GM23338 (cell line): ENCODE results near the gene GRIA3. TPM values are rescaled to one million over a fixed set of nuclear protein-coding genes. Genes with fewer than 3 reads are reported as not detected.

ENCODE experiments used
- ATAC-seq: fragments of 200-7000 bp; cut with Tn5 transposase; 3 replicates; pipeline ENCODE4 v1.9.1; 2020
- DNase-seq: peaks from one replicate; pipeline ENCODE4 v3.0.0-alpha.2; 2015; ENCODE audit warnings: low spot score
- H2AFZ ChIP-seq: fragments of 200-600 bp; sonication (generic); 2 replicates; pipeline ENCODE4 v1.8.0; 2016; ENCODE audit warnings: antibody characterized with exemption, mild to moderate bottlenecking, moderate library complexity
- H3F3A ChIP-seq: fragments of 200-600 bp; sonication (generic); replicated peaks from 2 replicates; pipeline ENCODE4 v1.8.0; 2017; ENCODE audit warnings: antibody characterized with exemption, mixed run types, low read depth
- H3K27ac ChIP-seq: fragments of 200-600 bp; sonication (generic); 2 replicates; pipeline ENCODE4 v1.6.1; 2016; ENCODE audit warnings: low read depth
- H3K27me3 ChIP-seq: fragments of 200-600 bp; sonication (generic); 2 replicates; pipeline ENCODE4 v1.8.0; 2016; ENCODE audit warnings: mild to moderate bottlenecking, mixed run types, moderate library complexity; ENCODE audit not compliant: insufficient read depth
- H3K36me3 ChIP-seq: fragments of 200-600 bp; sonication (generic); 2 replicates; pipeline ENCODE4 v1.8.0; 2016; ENCODE audit warnings: mild to moderate bottlenecking; ENCODE audit not compliant: insufficient read depth
- H3K4me1 ChIP-seq: fragments of 200-600 bp; sonication (generic); 2 replicates; pipeline ENCODE4 v1.8.0; 2016; ENCODE audit warnings: mild to moderate bottlenecking, moderate library complexity; ENCODE audit not compliant: insufficient read depth
- H3K4me2 ChIP-seq: fragments of 200-600 bp; sonication (generic); 2 replicates; pipeline ENCODE4 v1.7.1; 2017; ENCODE audit warnings: mixed run types
- H3K4me3 ChIP-seq: fragments of 200-600 bp; sonication (generic); 2 replicates; pipeline ENCODE4 v1.6.1; 2016; ENCODE audit warnings: mixed run types
- H3K79me2 ChIP-seq: fragments of 200-600 bp; sonication (generic); replicated peaks from 2 replicates; pipeline ENCODE4 v1.8.0; 2017; ENCODE audit warnings: mild to moderate bottlenecking; ENCODE audit not compliant: insufficient read depth
- H3K9me2 ChIP-seq: fragments of 200-600 bp; sonication (generic); 2 replicates; pipeline ENCODE4 v1.8.0; 2017; ENCODE audit not compliant: insufficient read depth
- H4K20me1 ChIP-seq: fragments of 200-600 bp; sonication (generic); replicated peaks from 2 replicates; pipeline ENCODE4 v1.8.0; 2017; ENCODE audit warnings: mild to moderate bottlenecking; ENCODE audit not compliant: insufficient read depth
- H3K27ac Mint-ChIP-seq: 2 replicates; pipeline ENCODE4 v1.8.0; 2020; ENCODE audit warnings: inconsistent platforms, mild to moderate bottlenecking, moderate library complexity, mixed read lengths
- H3K27me3 Mint-ChIP-seq: 3 replicates; pipeline ENCODE4 v1.8.0; 2022; ENCODE audit warnings: low read depth, mild to moderate bottlenecking, moderate library complexity, mixed read lengths, inconsistent platforms; ENCODE audit not compliant: insufficient read depth, poor library complexity
- H3K36me3 Mint-ChIP-seq: 3 replicates; pipeline ENCODE4 v1.8.0; 2021; ENCODE audit warnings: low read depth, mild to moderate bottlenecking, inconsistent platforms, moderate library complexity, mixed read lengths
- H3K4me1 Mint-ChIP-seq: 3 replicates; pipeline ENCODE4 v1.8.0; 2020; ENCODE audit warnings: mild to moderate bottlenecking, inconsistent platforms, mixed read lengths
- H3K4me3 Mint-ChIP-seq: 3 replicates; pipeline ENCODE4 v1.8.0; 2021; ENCODE audit warnings: moderate library complexity, mild to moderate bottlenecking, inconsistent platforms, mixed read lengths
- H3K9me3 Mint-ChIP-seq: 3 replicates; pipeline ENCODE4 v1.8.0; 2020; ENCODE audit warnings: moderate library complexity, mild to moderate bottlenecking, inconsistent platforms, mixed read lengths
- NANOG ChIP-seq: IDR thresholded peaks from 2 replicates; pipeline ENCODE4 v1.6.1; 2016; ENCODE audit warnings: antibody characterized with exemption, borderline replicate concordance
- STAT1 ChIP-seq: IDR thresholded peaks from one replicate; pipeline ENCODE4 v1.6.1; 2016; ENCODE audit warnings: antibody characterized with exemption; ENCODE audit not compliant: unreplicated experiment
- polyA plus RNA-seq: library from polyadenylated mRNA; unstranded; fragments of >200 nt; fragmentation: Nextera tagmentation; extraction: Ambion mirVana; gene quantifications from 2 replicates; pipeline ENCODE4 v1.2.1, GENCODE V29; 2016
- total RNA-seq: library from RNA; depleted of rRNA; stranded (reverse); fragments of >200 nt; shearing (Covaris generic); gene quantifications from 2 replicates; pipeline ENCODE4 v1.2.3, GENCODE V29; 2014
- TF ChIP-seq, protein P1 (sequence below): fragments of 250-450 bp; sonication (Bioruptor Pico); IDR thresholded peaks from 2 replicates; pipeline ENCODE4 v1.5.0; 2020; ENCODE audit warnings: mild to moderate bottlenecking, moderate library complexity
- TF ChIP-seq, protein P2 (sequence below): IDR thresholded peaks from one replicate; pipeline ENCODE4 v1.6.1; 2018; ENCODE audit warnings: antibody characterized with exemption; ENCODE audit not compliant: unreplicated experiment
- TF ChIP-seq, protein P3 (sequence below): IDR thresholded peaks from 2 replicates; pipeline ENCODE4 v1.6.1; 2016; ENCODE audit warnings: antibody characterized with exemption
- TF ChIP-seq, protein P4 (sequence below), 2 experiments: fragments of 200-600 bp in 1 of 2; sonication (generic) in 1 of 2; conservative IDR thresholded peaks; 2 replicates each; pipeline versions ENCODE4 v1.5.1 to v1.6.1; 2016 to 2017; ENCODE audit warnings: antibody characterized with exemption in 2 of 2, low read depth in 2 of 2, mild to moderate bottlenecking in 2 of 2, moderate library complexity in 1 of 2

GRIA3 gene
- total and polyA plus RNA-seq, 2 experiments from 2014 or later = 2.7 to 5.6 TPM

DNA sequence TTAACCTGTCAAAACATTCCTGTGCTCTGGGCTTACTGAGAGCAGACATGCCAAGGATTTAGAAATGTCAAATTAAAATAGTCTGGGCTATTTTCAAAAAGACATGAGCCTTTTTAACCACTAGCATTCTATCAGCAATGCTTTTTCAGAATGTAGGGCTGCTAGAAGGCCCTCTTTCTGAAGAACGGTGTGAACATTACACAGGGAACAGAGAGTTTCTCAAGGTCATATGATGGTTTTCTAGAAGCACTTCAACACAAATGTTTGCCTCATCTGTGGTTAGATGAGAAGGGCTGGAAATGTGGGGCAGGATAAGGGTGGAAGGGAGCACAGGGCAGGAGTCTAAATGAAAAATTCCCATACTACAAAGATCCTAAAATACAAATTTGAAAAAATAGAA is 39.3 kb downstream of the GRIA3 start (continued):
- TF ChIP-seq, protein P1, sequence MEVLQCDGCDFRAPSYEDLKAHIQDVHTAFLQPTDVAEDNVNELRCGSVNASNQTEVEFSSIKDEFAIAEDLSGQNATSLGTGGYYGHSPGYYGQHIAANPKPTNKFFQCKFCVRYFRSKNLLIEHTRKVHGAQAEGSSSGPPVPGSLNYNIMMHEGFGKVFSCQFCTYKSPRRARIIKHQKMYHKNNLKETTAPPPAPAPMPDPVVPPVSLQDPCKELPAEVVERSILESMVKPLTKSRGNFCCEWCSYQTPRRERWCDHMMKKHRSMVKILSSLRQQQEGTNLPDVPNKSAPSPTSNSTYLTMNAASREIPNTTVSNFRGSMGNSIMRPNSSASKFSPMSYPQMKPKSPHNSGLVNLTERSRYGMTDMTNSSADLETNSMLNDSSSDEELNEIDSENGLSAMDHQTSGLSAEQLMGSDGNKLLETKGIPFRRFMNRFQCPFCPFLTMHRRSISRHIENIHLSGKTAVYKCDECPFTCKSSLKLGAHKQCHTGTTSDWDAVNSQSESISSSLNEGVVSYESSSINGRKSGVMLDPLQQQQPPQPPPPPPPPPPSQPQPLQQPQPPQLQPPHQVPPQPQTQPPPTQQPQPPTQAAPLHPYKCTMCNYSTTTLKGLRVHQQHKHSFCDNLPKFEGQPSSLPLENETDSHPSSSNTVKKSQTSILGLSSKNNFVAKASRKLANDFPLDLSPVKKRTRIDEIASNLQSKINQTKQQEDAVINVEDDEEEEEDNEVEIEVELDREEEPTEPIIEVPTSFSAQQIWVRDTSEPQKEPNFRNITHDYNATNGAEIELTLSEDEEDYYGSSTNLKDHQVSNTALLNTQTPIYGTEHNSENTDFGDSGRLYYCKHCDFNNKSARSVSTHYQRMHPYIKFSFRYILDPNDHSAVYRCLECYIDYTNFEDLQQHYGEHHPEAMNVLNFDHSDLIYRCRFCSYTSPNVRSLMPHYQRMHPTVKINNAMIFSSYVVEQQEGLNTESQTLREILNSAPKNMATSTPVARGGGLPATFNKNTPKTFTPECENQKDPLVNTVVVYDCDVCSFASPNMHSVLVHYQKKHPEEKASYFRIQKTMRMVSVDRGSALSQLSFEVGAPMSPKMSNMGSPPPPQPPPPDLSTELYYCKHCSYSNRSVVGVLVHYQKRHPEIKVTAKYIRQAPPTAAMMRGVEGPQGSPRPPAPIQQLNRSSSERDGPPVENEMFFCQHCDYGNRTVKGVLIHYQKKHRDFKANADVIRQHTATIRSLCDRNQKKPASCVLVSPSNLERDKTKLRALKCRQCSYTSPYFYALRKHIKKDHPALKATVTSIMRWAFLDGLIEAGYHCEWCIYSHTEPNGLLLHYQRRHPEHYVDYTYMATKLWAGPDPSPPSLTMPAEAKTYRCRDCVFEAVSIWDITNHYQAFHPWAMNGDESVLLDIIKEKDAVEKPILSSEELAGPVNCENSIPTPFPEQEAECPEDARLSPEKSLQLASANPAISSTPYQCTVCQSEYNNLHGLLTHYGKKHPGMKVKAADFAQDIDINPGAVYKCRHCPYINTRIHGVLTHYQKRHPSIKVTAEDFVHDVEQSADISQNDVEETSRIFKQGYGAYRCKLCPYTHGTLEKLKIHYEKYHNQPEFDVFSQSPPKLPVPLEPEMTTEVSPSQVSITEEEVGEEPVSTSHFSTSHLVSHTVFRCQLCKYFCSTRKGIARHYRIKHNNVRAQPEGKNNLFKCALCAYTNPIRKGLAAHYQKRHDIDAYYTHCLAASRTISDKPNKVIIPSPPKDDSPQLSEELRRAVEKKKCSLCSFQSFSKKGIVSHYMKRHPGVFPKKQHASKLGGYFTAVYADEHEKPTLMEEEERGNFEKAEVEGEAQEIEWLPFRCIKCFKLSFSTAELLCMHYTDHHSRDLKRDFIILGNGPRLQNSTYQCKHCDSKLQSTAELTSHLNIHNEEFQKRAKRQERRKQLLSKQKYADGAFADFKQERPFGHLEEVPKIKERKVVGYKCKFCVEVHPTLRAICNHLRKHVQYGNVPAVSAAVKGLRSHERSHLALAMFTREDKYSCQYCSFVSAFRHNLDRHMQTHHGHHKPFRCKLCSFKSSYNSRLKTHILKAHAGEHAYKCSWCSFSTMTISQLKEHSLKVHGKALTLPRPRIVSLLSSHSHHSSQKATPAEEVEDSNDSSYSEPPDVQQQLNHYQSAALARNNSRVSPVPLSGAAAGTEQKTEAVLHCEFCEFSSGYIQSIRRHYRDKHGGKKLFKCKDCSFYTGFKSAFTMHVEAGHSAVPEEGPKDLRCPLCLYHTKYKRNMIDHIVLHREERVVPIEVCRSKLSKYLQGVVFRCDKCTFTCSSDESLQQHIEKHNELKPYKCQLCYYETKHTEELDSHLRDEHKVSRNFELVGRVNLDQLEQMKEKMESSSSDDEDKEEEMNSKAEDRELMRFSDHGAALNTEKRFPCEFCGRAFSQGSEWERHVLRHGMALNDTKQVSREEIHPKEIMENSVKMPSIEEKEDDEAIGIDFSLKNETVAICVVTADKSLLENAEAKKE (CRISPR knock-in tag) = no peak
- TF ChIP-seq, protein P2, sequence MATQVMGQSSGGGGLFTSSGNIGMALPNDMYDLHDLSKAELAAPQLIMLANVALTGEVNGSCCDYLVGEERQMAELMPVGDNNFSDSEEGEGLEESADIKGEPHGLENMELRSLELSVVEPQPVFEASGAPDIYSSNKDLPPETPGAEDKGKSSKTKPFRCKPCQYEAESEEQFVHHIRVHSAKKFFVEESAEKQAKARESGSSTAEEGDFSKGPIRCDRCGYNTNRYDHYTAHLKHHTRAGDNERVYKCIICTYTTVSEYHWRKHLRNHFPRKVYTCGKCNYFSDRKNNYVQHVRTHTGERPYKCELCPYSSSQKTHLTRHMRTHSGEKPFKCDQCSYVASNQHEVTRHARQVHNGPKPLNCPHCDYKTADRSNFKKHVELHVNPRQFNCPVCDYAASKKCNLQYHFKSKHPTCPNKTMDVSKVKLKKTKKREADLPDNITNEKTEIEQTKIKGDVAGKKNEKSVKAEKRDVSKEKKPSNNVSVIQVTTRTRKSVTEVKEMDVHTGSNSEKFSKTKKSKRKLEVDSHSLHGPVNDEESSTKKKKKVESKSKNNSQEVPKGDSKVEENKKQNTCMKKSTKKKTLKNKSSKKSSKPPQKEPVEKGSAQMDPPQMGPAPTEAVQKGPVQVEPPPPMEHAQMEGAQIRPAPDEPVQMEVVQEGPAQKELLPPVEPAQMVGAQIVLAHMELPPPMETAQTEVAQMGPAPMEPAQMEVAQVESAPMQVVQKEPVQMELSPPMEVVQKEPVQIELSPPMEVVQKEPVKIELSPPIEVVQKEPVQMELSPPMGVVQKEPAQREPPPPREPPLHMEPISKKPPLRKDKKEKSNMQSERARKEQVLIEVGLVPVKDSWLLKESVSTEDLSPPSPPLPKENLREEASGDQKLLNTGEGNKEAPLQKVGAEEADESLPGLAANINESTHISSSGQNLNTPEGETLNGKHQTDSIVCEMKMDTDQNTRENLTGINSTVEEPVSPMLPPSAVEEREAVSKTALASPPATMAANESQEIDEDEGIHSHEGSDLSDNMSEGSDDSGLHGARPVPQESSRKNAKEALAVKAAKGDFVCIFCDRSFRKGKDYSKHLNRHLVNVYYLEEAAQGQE = no peak
- TF ChIP-seq, protein P3, sequence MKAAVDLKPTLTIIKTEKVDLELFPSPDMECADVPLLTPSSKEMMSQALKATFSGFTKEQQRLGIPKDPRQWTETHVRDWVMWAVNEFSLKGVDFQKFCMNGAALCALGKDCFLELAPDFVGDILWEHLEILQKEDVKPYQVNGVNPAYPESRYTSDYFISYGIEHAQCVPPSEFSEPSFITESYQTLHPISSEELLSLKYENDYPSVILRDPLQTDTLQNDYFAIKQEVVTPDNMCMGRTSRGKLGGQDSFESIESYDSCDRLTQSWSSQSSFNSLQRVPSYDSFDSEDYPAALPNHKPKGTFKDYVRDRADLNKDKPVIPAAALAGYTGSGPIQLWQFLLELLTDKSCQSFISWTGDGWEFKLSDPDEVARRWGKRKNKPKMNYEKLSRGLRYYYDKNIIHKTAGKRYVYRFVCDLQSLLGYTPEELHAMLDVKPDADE = no peak

DNA sequence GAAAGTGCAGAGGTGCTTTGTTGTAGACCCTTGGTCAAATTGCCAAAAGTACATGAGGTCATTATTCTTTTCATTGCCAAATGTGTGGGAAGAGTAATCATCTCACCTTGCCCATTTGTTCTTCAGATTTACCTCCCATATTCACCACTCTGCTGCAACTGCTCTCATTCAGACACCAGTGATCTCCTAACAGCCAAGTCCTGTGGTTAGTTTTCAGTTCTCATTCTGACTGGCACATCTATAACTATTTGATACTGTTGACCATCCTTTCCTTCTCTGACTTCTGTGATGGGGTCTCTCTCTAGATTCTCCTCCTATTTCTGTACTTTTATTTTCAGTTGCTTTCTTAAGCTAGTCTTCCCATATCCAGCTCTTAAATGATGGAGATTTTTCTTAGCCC is 39.8 kb downstream of the GRIA3 start:
- H3K4me3 Mint-ChIP-seq = no peak overlapping the region
- no peak overlapping the region for H3K27ac Mint-ChIP-seq
- DNase-seq = no peak
- no peaks in the 10 kb centered on the region for H3K36me3 Mint-ChIP-seq
- no peak for ATAC-seq
- no peaks in the 10 kb centered on the region for H3K4me1 ChIP-seq
- H3F3A ChIP-seq = no peaks in the 10 kb centered on the region
- no peaks in the 10 kb centered on the region for H3K79me2 ChIP-seq
- H3K36me3 ChIP-seq = no peaks in the 10 kb centered on the region
- H2AFZ ChIP-seq = no peak overlapping the region
- no peak overlapping the region for H3K4me2 ChIP-seq
- H3K27me3 Mint-ChIP-seq = peaks cover 2% of the 10 kb centered on the region
- TF ChIP-seq, protein P4, sequence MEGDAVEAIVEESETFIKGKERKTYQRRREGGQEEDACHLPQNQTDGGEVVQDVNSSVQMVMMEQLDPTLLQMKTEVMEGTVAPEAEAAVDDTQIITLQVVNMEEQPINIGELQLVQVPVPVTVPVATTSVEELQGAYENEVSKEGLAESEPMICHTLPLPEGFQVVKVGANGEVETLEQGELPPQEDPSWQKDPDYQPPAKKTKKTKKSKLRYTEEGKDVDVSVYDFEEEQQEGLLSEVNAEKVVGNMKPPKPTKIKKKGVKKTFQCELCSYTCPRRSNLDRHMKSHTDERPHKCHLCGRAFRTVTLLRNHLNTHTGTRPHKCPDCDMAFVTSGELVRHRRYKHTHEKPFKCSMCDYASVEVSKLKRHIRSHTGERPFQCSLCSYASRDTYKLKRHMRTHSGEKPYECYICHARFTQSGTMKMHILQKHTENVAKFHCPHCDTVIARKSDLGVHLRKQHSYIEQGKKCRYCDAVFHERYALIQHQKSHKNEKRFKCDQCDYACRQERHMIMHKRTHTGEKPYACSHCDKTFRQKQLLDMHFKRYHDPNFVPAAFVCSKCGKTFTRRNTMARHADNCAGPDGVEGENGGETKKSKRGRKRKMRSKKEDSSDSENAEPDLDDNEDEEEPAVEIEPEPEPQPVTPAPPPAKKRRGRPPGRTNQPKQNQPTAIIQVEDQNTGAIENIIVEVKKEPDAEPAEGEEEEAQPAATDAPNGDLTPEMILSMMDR (conservative IDR thresholded peaks at IDR 0.05; ENCODE audit: low read depth in 2 of 2) = no peak
- no peak for TF ChIP-seq NANOG
- no peak for TF ChIP-seq STAT1
- TF ChIP-seq, protein P3 = no peak
- peaks cover 9% of the 10 kb centered on the region; the same call in 2 of the 3 replicates for H3K4me1 Mint-ChIP-seq
- no peaks in the 10 kb centered on the region for H3K9me3 Mint-ChIP-seq
- H3K27ac ChIP-seq = no peak overlapping the region
- no peaks in the 10 kb centered on the region for H4K20me1 ChIP-seq
- H3K9me2 ChIP-seq = no peaks in the 10 kb centered on the region
- no peak overlapping the region for H3K4me3 ChIP-seq
- peaks cover 20% of the 10 kb centered on the region for H3K27me3 ChIP-seq
